ENCODE measurements around the gene RPUSD1.

The RPUSD1 gene

GRCh38 chr16:799111-799947 lies 11.1 kb upstream of the RPUSD1 start:
- DNase-seq (ENCODE audit: low read depth), result no peak

- no peak for DNase-seq (ENCODE audit: low read depth)
Measured at GRCh38 chr16:798666-799065, 10.5 kb upstream of the RPUSD1 start.

GRCh38 chr16:797686-798085 lies 9.5 kb upstream of the RPUSD1 start:
- DNase-seq (ENCODE audit: low read depth), result no peak

- DNase-seq (ENCODE audit: low read depth), result no peak
Measured at GRCh38 chr16:797120-797420, 8.9 kb upstream of the RPUSD1 start.

- no peak for DNase-seq (ENCODE audit: low read depth)
Measured at GRCh38 chr16:796296-797119, 8.3 kb upstream of the RPUSD1 start.

GRCh38 chr16:795580-796229 lies 7.5 kb upstream of the RPUSD1 start:
- no peak for DNase-seq (ENCODE audit: low read depth)

GRCh38 chr16:794853-795466 lies 6.8 kb upstream of the RPUSD1 start:
- no peak for DNase-seq (ENCODE audit: low read depth)

- DNase-seq (ENCODE audit: low read depth), result no peak
Measured at GRCh38 chr16:794091-794822, 6.1 kb upstream of the RPUSD1 start.

GRCh38 chr16:793414-793813 lies 5.2 kb upstream of the RPUSD1 start:
- DNase-seq (ENCODE audit: low read depth), result no peak

- DNase-seq (ENCODE audit: low read depth), result no peak
Measured at GRCh38 chr16:792221-792995, 4.2 kb upstream of the RPUSD1 start.

GRCh38 chr16:791131-791530 lies 3.0 kb upstream of the RPUSD1 start:
- no peak for DNase-seq (ENCODE audit: low read depth)

- no peak for DNase-seq (ENCODE audit: low read depth)
Measured at GRCh38 chr16:790086-790485, 1.9 kb upstream of the RPUSD1 start.

- no peak for DNase-seq (ENCODE audit: low read depth)
Measured at GRCh38 chr16:789191-789850, 1.1 kb upstream of the RPUSD1 start.

- DNase-seq (ENCODE audit: low read depth), result peak; percentile 83
Measured at GRCh38 chr16:788399-789126, 382 bp upstream of the RPUSD1 start, which contains the start of gene CHTF18. CHTF18 (plus strand) TSS chr16:788620; CDS start chr16:788685, 65 bp downstream.

- no peak for DNase-seq (ENCODE audit: low read depth)
Measured at GRCh38 chr16:787321-787966, 737 bp downstream of the RPUSD1 start.

GRCh38 chr16:785563-786535 lies 2.3 kb downstream of the RPUSD1 start:
- DNase-seq (ENCODE audit: low read depth), result peak; percentile 12

- DNase-seq (ENCODE audit: low read depth), result no peak
Measured at GRCh38 chr16:784431-784830, 3.8 kb downstream of the RPUSD1 start.

Measured in stromal cell of bone marrow (primary cell).